Tibial nerve (tissue), 3 donors: ENCODE results near the gene RAB17.

Experiments
- CTCF ChIP-seq, 5 experiments: fragments of 200-600 bp in 3 of 5; fragments of 450-650 bp in 2 of 5; sonication (generic) in 3 of 5; IDR thresholded peaks; one replicate each; pipeline ENCODE4 v1.5.1; 2016 to 2019; ENCODE audit warnings: antibody characterized with exemption in 5 of 5, mild to moderate bottlenecking in 3 of 5, moderate library complexity in 2 of 5
- POLR2A ChIP-seq, 2 donors: fragments of 450-650 bp; IDR thresholded peaks; one replicate each; pipeline ENCODE4 v1.6.1; 2017; ENCODE audit warnings: antibody characterized with exemption in 2 of 2, mild to moderate bottlenecking in 2 of 2, moderate library complexity in 2 of 2

DNA sequence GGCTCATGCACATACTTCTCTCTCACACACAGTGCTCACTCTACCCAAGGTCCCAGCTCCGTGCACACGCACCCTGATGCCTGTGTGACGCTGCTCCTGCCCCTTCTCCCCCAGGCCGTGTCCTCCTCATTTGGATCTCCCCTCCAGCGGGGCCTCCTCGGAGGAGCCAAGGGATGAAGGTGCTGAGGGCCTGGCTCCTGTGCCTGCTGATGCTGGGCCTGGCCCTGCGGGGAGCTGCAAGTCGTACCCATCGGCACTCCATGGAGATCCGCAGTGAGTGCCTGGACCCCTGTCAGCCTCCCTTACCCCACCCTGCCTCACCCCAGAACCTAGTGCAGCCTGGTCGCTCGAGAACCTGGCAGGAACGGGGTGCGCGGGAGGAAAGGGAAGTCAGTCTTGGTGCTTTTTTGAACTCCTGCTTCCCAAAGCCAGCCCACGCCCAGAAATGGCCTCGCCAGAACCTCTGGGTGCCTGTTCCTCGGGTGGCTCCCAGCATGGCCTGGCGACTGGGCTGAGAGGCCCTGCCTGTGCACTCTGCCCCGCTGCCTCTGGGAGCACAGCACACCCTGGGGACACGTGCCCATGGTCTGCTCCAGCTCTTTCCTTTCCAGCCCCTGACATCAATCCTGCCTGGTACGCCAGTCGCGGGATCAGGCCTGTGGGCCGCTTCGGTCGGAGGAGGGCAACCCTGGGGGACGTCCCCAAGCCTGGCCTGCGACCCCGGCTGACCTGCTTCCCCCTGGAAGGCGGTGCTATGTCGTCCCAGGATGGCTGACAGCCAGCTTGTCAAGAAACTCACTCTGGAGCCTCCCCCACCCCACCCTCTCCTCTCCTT lies 23.9 kb downstream of the RAB17 start, which contains the start of gene PRLH:
- TF ChIP-seq CTCF (IDR thresholded peaks at IDR 0.05) (no peak), POLR2A (IDR thresholded peaks at IDR 0.05) (no peak)
